ENCODE measurements around the gene ARHGEF17. TPM values are rescaled to one million over a fixed set of nuclear protein-coding genes. Genes with fewer than 3 reads are reported as not detected.
A peak's percentile ranks its signal among the peaks of the same experiment; 100 is the strongest.

Gene ARHGEF17
- polyA plus RNA-seq, 3 donors, result 0.16 to 1.2 (median 0.55) TPM

DNA sequence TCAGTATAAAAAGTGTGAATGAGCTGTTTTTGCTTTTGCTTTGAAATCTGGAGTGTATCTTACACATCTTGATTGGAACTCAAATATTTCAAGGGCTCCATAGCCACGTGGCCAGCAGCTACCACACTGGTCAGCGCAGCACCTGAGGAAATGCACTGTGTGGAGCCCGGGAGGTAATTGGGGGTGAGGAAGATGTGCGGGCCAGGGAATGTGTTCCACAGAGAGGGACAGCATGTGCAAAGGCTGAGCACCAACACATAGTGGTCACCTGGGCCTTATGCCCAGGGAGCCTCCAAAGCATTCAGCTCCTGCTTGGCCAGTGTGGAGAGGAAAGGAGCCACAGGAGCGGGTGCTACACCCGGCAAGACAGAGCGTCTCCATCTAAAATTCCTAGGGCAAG lies 88.9 kb downstream of the ARHGEF17 start:
- no peak overlapping the region for H3K9ac ChIP-seq (ENCODE audit: insufficient read depth, low read length, poor library complexity, severe bottlenecking)
- intact Hi-C loops (cut with micrococcal nuclease), result loop anchor here in 1 of 2 donors (10.0 kb wide), 1 partner anchor 92 kb away; the partner anchor contains the start of gene ARHGEF17

GRCh38 chr11:73397468-73398131 lies 89.5 kb downstream of the ARHGEF17 start:
- intact Hi-C loops (cut with micrococcal nuclease), result loop anchor here in 1 of 2 donors (10.0 kb wide), 1 partner anchor 93 kb away; the partner anchor contains the start of gene ARHGEF17
- Mint-ChIP-seq H3K4me3 (no peak overlapping the region), H3K27me3 (ENCODE audit: low read depth in 3 of 3) (peaks cover 0 to 3% (median 0%) of the 10 kb centered on the region in 3 donors), H3K4me1 (peaks cover 13% of the 10 kb centered on the region), H3K27ac (peak overlapping the region; percentile 28 to 78 (median 46)), H3K9me3 (no peaks in the 10 kb centered on the region), H3K36me3 (peaks cover 73 to 93% of the 10 kb centered on the region in 2 donors)
- no peak for DNase-seq
- peaks cover 42% of the 10 kb centered on the region for H3K79me2 ChIP-seq (ENCODE audit: insufficient read depth, low read length)
- TF ChIP-seq, protein P1, sequence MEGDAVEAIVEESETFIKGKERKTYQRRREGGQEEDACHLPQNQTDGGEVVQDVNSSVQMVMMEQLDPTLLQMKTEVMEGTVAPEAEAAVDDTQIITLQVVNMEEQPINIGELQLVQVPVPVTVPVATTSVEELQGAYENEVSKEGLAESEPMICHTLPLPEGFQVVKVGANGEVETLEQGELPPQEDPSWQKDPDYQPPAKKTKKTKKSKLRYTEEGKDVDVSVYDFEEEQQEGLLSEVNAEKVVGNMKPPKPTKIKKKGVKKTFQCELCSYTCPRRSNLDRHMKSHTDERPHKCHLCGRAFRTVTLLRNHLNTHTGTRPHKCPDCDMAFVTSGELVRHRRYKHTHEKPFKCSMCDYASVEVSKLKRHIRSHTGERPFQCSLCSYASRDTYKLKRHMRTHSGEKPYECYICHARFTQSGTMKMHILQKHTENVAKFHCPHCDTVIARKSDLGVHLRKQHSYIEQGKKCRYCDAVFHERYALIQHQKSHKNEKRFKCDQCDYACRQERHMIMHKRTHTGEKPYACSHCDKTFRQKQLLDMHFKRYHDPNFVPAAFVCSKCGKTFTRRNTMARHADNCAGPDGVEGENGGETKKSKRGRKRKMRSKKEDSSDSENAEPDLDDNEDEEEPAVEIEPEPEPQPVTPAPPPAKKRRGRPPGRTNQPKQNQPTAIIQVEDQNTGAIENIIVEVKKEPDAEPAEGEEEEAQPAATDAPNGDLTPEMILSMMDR (IDR thresholded peaks at IDR 0.05), result no peak
- 98% methylated on average over 8 of the region's 8 CpGs for WGBS (ENCODE audit: insufficient coverage)
- H3K36me3 ChIP-seq (replicated peaks in 1 of 2; ENCODE audit: control insufficient read depth in 1 of 2, insufficient read depth in 2 of 2, low read length in 2 of 2), result peaks cover 79 to 92% of the 10 kb centered on the region in 2 donors
- H3K4me1 ChIP-seq (ENCODE audit: control insufficient read depth in 1 of 2, insufficient read depth in 2 of 2, low read length in 2 of 2), result peaks cover 7 to 19% of the 10 kb centered on the region in 2 donors
- no peak overlapping the region for H3K4me2 ChIP-seq (replicated peaks; ENCODE audit: extremely low read depth, low read length, poor library complexity, severe bottlenecking)
- no peak overlapping the region for H3K9ac ChIP-seq (ENCODE audit: insufficient read depth, low read length, poor library complexity, severe bottlenecking)
- peak overlapping the region; percentile 10 to 14 for H3K27ac ChIP-seq (ENCODE audit: low read depth in 1 of 2, low read length in 2 of 2)
- H3K4me3 ChIP-seq (replicated peaks in 1 of 3; ENCODE audit: low read depth in 2 of 3, low read length in 3 of 3), result no peak overlapping the region
- H3K27me3 ChIP-seq (ENCODE audit: control insufficient read depth in 2 of 2, insufficient read depth in 2 of 2, low read length in 2 of 2), result no peaks in the 10 kb centered on the region
- no peaks in the 10 kb centered on the region for H3K9me3 ChIP-seq (replicated peaks in 1 of 2; ENCODE audit: control insufficient read depth in 1 of 2, insufficient read depth in 1 of 2, low read length in 2 of 2)
- H2AFZ ChIP-seq (ENCODE audit: insufficient read depth, low read depth, low read length, poor library complexity, severe bottlenecking), result no peak overlapping the region
- H4K20me1 ChIP-seq (ENCODE audit: insufficient read depth, low read length), result peaks cover 97% of the 10 kb centered on the region

More for the DNA sequence above, 88.9 kb downstream of the ARHGEF17 start:
- H4K20me1 ChIP-seq (ENCODE audit: insufficient read depth, low read length), result peaks cover 97% of the 10 kb centered on the region
- Mint-ChIP-seq H3K4me3 (no peak overlapping the region), H3K9me3 (no peaks in the 10 kb centered on the region), H3K4me1 (peaks cover 17% of the 10 kb centered on the region), H3K27ac (peak overlapping the region in 2 of 7 donors; percentile 28 to 74), H3K36me3 (peaks cover 78 to 97% of the 10 kb centered on the region in 2 donors), H3K27me3 (ENCODE audit: low read depth in 3 of 3) (peaks cover 0 to 3% (median 0%) of the 10 kb centered on the region in 3 donors)
- H3K4me1 ChIP-seq (ENCODE audit: control insufficient read depth in 1 of 2, insufficient read depth in 2 of 2, low read length in 2 of 2), result peaks cover 8 to 19% of the 10 kb centered on the region in 2 donors
- no peak overlapping the region for H2AFZ ChIP-seq (ENCODE audit: insufficient read depth, low read depth, low read length, poor library complexity, severe bottlenecking)
- H3K27ac ChIP-seq (ENCODE audit: low read depth in 1 of 2, low read length in 2 of 2), result no peak overlapping the region
- no peak for DNase-seq
- 95% methylated on average over 6 of the region's 7 CpGs for WGBS (ENCODE audit: insufficient coverage)
- H3K27me3 ChIP-seq (ENCODE audit: control insufficient read depth in 2 of 2, insufficient read depth in 2 of 2, low read length in 2 of 2), result no peaks in the 10 kb centered on the region
- H3K4me3 ChIP-seq (replicated peaks in 1 of 3; ENCODE audit: low read depth in 2 of 3, low read length in 3 of 3), result no peak overlapping the region
- H3K79me2 ChIP-seq (ENCODE audit: insufficient read depth, low read length), result peaks cover 48% of the 10 kb centered on the region
- TF ChIP-seq, protein P1 (IDR thresholded peaks at IDR 0.05), result no peak
- no peak overlapping the region for H3K4me2 ChIP-seq (replicated peaks; ENCODE audit: extremely low read depth, low read length, poor library complexity, severe bottlenecking)
- H3K36me3 ChIP-seq (replicated peaks in 1 of 2; ENCODE audit: control insufficient read depth in 1 of 2, insufficient read depth in 2 of 2, low read length in 2 of 2), result peaks cover 85 to 97% of the 10 kb centered on the region in 2 donors
- H3K9me3 ChIP-seq (replicated peaks in 1 of 2; ENCODE audit: control insufficient read depth in 1 of 2, insufficient read depth in 1 of 2, low read length in 2 of 2), result no peaks in the 10 kb centered on the region
